Heart right ventricle (tissue), 16 donors: ENCODE results near the gene ZNF280D. TPM values are rescaled to one million over a fixed set of nuclear protein-coding genes. Genes with fewer than 3 reads are reported as not detected.

Experiments
- ATAC-seq, 8 donors: fragments of 200-7000 bp; cut with Tn5 transposase; one replicate each; pipeline ENCODE4 v1.9.1; 2020; ENCODE audit warnings: mild to moderate bottlenecking in 8 of 8, moderate library complexity in 8 of 8, moderate number of reproducible peaks in 1 of 8
- DNase-seq, 2 donors: peaks; one replicate each; pipeline ENCODE4 v3.0.0-alpha.2; 2020
- H3K27ac ChIP-seq, 10 donors: fragments of 200-600 bp; sonication (generic) in 2 of 10; one replicate each; pipeline versions ENCODE4 v1.5.0 to v1.8.0; 2020 to 2022; ENCODE audit warnings: mild to moderate bottlenecking in 3 of 10
- H3K27me3 ChIP-seq, 7 donors: fragments of 200-600 bp; one replicate each; pipeline ENCODE4 v1.8.0; 2021 to 2022; ENCODE audit warnings: mild to moderate bottlenecking in 2 of 7
- H3K36me3 ChIP-seq, 9 donors: fragments of 200-600 bp; sonication (generic) in 1 of 9; one replicate each; pipeline versions ENCODE4 v1.5.0 to v1.8.0; 2020 to 2022; ENCODE audit warnings: mild to moderate bottlenecking in 2 of 9
- H3K4me1 ChIP-seq, 9 donors: fragments of 200-600 bp; sonication (generic) in 1 of 9; one replicate each; pipeline versions ENCODE4 v1.5.0 to v1.8.0; 2020 to 2022; ENCODE audit warnings: mild to moderate bottlenecking in 4 of 9
- H3K4me3 ChIP-seq, 10 donors: fragments of 200-600 bp; sonication (generic) in 2 of 10; one replicate each; pipeline versions ENCODE4 v1.5.0 to v1.8.0; 2020 to 2022; ENCODE audit warnings: mild to moderate bottlenecking in 7 of 10, moderate library complexity in 2 of 10
- H3K9me3 ChIP-seq, 11 donors: fragments of 200-600 bp in 10 of 11; sonication (generic) in 2 of 11; one replicate each; pipeline versions ENCODE4 v1.5.0 to v1.8.0; 2013 to 2022; ENCODE audit warnings: mild to moderate bottlenecking in 2 of 11, control low read depth in 1 of 11, moderate library complexity in 1 of 11
- CTCF ChIP-seq, 9 donors: fragments of 200-600 bp; sonication (generic) in 2 of 9; IDR thresholded peaks; one replicate each; pipeline versions ENCODE4 v1.5.0 to v1.8.0; 2021 to 2022; ENCODE audit warnings: antibody characterized with exemption in 9 of 9, mild to moderate bottlenecking in 5 of 9, moderate library complexity in 1 of 9
- WGBS, 2 donors: extraction: QIAGEN DNeasy Blood & Tissue Kit; methylation state at CpG; one replicate each; pipeline ENCODE4 v1.1.7; 2013; ENCODE audit warnings: inconsistent platforms in 1 of 2; 5-methylcytosine and 5-hydroxymethylcytosine counted together
- intact Hi-C, 10 donors: fragments of 100-400 bp; cut with DNase I; formaldehyde crosslinking; loops; one replicate each; pipeline versions ENCODE4 v1.11.1 to v1.14.2; 2022
- polyA plus RNA-seq, 2 donors: library from polyadenylated mRNA; stranded (reverse); fragments of 200-250 nt; gene quantifications; one replicate each; pipeline ENCODE4 v1.2.3, GENCODE V29; 2013
- total RNA-seq, 10 donors: library from RNA; stranded (reverse); fragmentation: NEBNext Ultra II Directional in 3 of 10; extraction: Animal tissue kit (Norgen Biotek cat#: 25700) in 3 of 10; gene quantifications; one replicate each; pipeline versions ENCODE4 v1.2.1 to v1.2.4, GENCODE V29; 2021 to 2023
- donor health status: Arrhythmogenic right ventricular cardiomyopathy.
- donor health status: ischemic (EF 13 %, LVEDD 7.1; RV severe dilation, severe dysfunction).
- donor health status: healthy with polysubstance abuse.
- donor health status: DM: no; HTN: yes; CAD: no.
- donor health status: DM: no; HTN: no; CAD: no.
- donor health status: ischemic (EF 25% LVEDD 6.9; RV normal size, moderate dysfunction).
- donor health status: ischemic (EF 25% LVEDD 5.7; RV mildly dilated, moderate dysfunction).
- donor health status: healthy.
- donor health status: DM: yes; HTN: yes; CAD: no.
- donor health status: Ischemic cardiomyopathy.
- donor health status: ischemic (EF 35%, LVEDD 5.7; RV mildly dilated, moderate dysfunction).
- donor health status: nonischemic (EF 11% LVEDD 7.7; RV severe dilation, severe dysfunction).
- donor health status: DM: yes; HTN: yes; CAD: no.
- donor health status: PGD.
- donor health status: ischemic (EF 29% LVEDD 5.4; RV normal size, mild dysfunction).
- donor health status: nonischemic (EF 23%, LVEDD 6.1; RV moderate dilation, normal function).

ZNF280D gene
- total and polyA plus RNA-seq, 12 donors, result 6.9 to 42.4 (median 24.9) TPM

- H3K9me3 ChIP-seq, result no peaks in the 10 kb centered on the region
- WGBS, 2 donors, result 96 to 97% methylated on average over 4 of the region's 4 CpGs
- no peak for ATAC-seq
- peaks cover 0 to 86% (median 8%) of the 10 kb centered on the region in 9 donors for H3K36me3 ChIP-seq
- peaks cover 0 to 17% (median 4%) of the 10 kb centered on the region in 9 donors for H3K4me1 ChIP-seq
- DNase-seq, result no peak
- no peak for TF ChIP-seq CTCF (IDR thresholded peaks at IDR 0.05)
- H3K27me3 ChIP-seq, result no peaks in the 10 kb centered on the region
- no peak overlapping the region for H3K27ac ChIP-seq
- intact Hi-C loops, result no loop called here
- no peak overlapping the region for H3K4me3 ChIP-seq
Observed at GRCh38 chr15:56678571-56678970, 54.7 kb downstream of the ZNF280D start.

GRCh38 chr15:56677271-56677670, 56.0 kb downstream of the ZNF280D start:
- no peak overlapping the region for H3K4me3 ChIP-seq
- H3K4me1 ChIP-seq, result peaks cover 0 to 22% (median 5%) of the 10 kb centered on the region in 9 donors
- H3K27ac ChIP-seq, result no peak overlapping the region
- intact Hi-C loops, result no loop called here
- no peaks in the 10 kb centered on the region for H3K9me3 ChIP-seq
- 99 to 100% methylated on average over 1 of the region's 1 CpG for WGBS, 2 donors
- no peaks in the 10 kb centered on the region for H3K27me3 ChIP-seq
- ATAC-seq (no peak), DNase-seq (no peak)
- no peak for TF ChIP-seq CTCF (IDR thresholded peaks at IDR 0.05)
- peaks cover 0 to 95% (median 8%) of the 10 kb centered on the region in 9 donors for H3K36me3 ChIP-seq

- TF ChIP-seq CTCF (IDR thresholded peaks at IDR 0.05), result no peak
- Histone ChIP-seq H3K27me3 (no peaks in the 10 kb centered on the region), H3K4me3 (no peak overlapping the region), H3K36me3 (peaks cover 0 to 92% (median 8%) of the 10 kb centered on the region in 9 donors), H3K4me1 (peaks cover 0 to 22% (median 5%) of the 10 kb centered on the region in 9 donors), H3K27ac (no peak overlapping the region), H3K9me3 (no peaks in the 10 kb centered on the region)
- no peak for ATAC-seq
- WGBS, 2 donors, result 42 to 67% methylated on average over 1 of the region's 1 CpG
- no peak for DNase-seq
- intact Hi-C loops, result no loop called here
Observed at GRCh38 chr15:56675930-56676329, 57.4 kb downstream of the ZNF280D start.

GRCh38 chr15:56674857-56675256, 58.5 kb downstream of the ZNF280D start:
- no peaks in the 10 kb centered on the region for H3K27me3 ChIP-seq
- no peak for DNase-seq
- TF ChIP-seq CTCF (IDR thresholded peaks at IDR 0.05), result no peak
- intact Hi-C loops, result no loop called here
- ATAC-seq, result no peak
- H3K4me1 ChIP-seq, result peaks cover 0 to 22% (median 5%) of the 10 kb centered on the region in 9 donors
- H3K27ac ChIP-seq, result no peak overlapping the region
- H3K4me3 ChIP-seq, result no peak overlapping the region
- H3K36me3 ChIP-seq, result peaks cover 0 to 90% (median 11%) of the 10 kb centered on the region in 9 donors
- H3K9me3 ChIP-seq, result no peaks in the 10 kb centered on the region
